Endodermal cell (in vitro differentiated cells): Measurements from ENCODE around the gene KEL. TPM values are rescaled to one million over a fixed set of nuclear protein-coding genes. Genes with fewer than 3 reads are reported as not detected.
A peak's percentile ranks its signal among the peaks of the same experiment; 100 is the strongest.

Source experiments
- DNase-seq: peaks from one replicate; pipeline ENCODE4 v3.0.0-alpha.2; 2017
- H3K27ac ChIP-seq: 2 replicates; pipeline ENCODE4 v1.5.1; 2013; ENCODE audit warnings: mild to moderate bottlenecking, low read depth, low read length, moderate library complexity
- H3K27me3 ChIP-seq: 2 replicates; pipeline ENCODE4 v1.6.1; 2013; ENCODE audit warnings: mild to moderate bottlenecking, low read length, moderate library complexity; ENCODE audit not compliant: insufficient read depth, control insufficient read depth, poor library complexity, severe bottlenecking
- H3K36me3 ChIP-seq: 2 replicates; pipeline ENCODE4 v1.7.0; 2013; ENCODE audit warnings: mild to moderate bottlenecking, low read length, moderate library complexity; ENCODE audit not compliant: control insufficient read depth, insufficient read depth
- H3K4me1 ChIP-seq: one replicate; pipeline ENCODE4 v1.7.0; 2013; ENCODE audit warnings: low read length; ENCODE audit not compliant: control insufficient read depth, insufficient read depth
- H3K4me3 ChIP-seq: 2 replicates; pipeline ENCODE4 v1.5.1; 2013; ENCODE audit warnings: mild to moderate bottlenecking, low read length, moderate library complexity
- H3K9ac ChIP-seq: 2 replicates; pipeline ENCODE4 v1.6.1; 2013; ENCODE audit warnings: mild to moderate bottlenecking, low read length, moderate library complexity; ENCODE audit not compliant: poor library complexity, severe bottlenecking; ENCODE audit errors: extremely low read depth
- H3K9me3 ChIP-seq: 2 replicates; pipeline ENCODE4 v1.6.1; 2013; ENCODE audit warnings: mild to moderate bottlenecking, low read length, moderate library complexity; ENCODE audit not compliant: control insufficient read depth
- H3K27ac Mint-ChIP-seq: 2 replicates; pipeline ENCODE4 v1.8.0; 2020; ENCODE audit warnings: mixed read lengths
- H3K27me3 Mint-ChIP-seq: 2 replicates; pipeline ENCODE4 v1.8.0; 2021; ENCODE audit warnings: mild to moderate bottlenecking, mixed read lengths; ENCODE audit not compliant: insufficient read depth
- H3K36me3 Mint-ChIP-seq: 2 replicates; pipeline ENCODE4 v1.8.0; 2020; ENCODE audit warnings: low read depth, mixed read lengths
- H3K4me1 Mint-ChIP-seq: 2 replicates; pipeline ENCODE4 v1.8.0; 2020; ENCODE audit warnings: mixed read lengths
- H3K4me3 Mint-ChIP-seq: 2 replicates; pipeline ENCODE4 v1.8.0; 2020; ENCODE audit warnings: mild to moderate bottlenecking, moderate library complexity, mixed read lengths
- H3K9me3 Mint-ChIP-seq: 2 replicates; pipeline ENCODE4 v1.8.0; 2020; ENCODE audit warnings: mild to moderate bottlenecking, mixed read lengths
- WGBS, 2 experiments: methylation state at CpG; one replicate each; pipeline versions ENCODE4 v1.1.5 to v1.1.7; 2013; ENCODE audit warnings: missing lambda C conversion rate in 2 of 2, mixed read lengths in 1 of 2; ENCODE audit not compliant: insufficient coverage in 1 of 2, insufficient read length in 1 of 2; 5-methylcytosine and 5-hydroxymethylcytosine counted together
- total RNA-seq, 2 donors: library from RNA; stranded (reverse); fragmentation: NEBNext Ultra II Directional in 1 of 2; extraction: Animal tissue kit (Norgen Biotek cat#: 25700) in 1 of 2; gene quantifications; 2 replicates in 1 of 2; 3 replicates in 1 of 2; pipeline ENCODE4 v1.2.1, GENCODE V29; 2021
- TF ChIP-seq, protein P1 (sequence below): fragments of 200-600 bp; sonication (generic); conservative IDR thresholded peaks from 2 replicates; pipeline ENCODE4 v1.5.0; 2021; ENCODE audit warnings: antibody characterized with exemption, mild to moderate bottlenecking

KEL gene
- total RNA-seq, 2 donors from 2014 or later, result 79.4 to 86.0 TPM

GRCh38 chr7:142913566-142913965, 48.6 kb downstream of the KEL start:
- Histone ChIP-seq H3K4me3 (no peak overlapping the region), H3K27me3 (peaks cover 5% of the 10 kb centered on the region), H3K27ac (no peak overlapping the region), H3K36me3 (no peaks in the 10 kb centered on the region), H3K4me1 (no peaks in the 10 kb centered on the region), H3K9ac (no peak overlapping the region), H3K9me3 (no peaks in the 10 kb centered on the region)
- Mint-ChIP-seq H3K36me3 (no peaks in the 10 kb centered on the region), H3K4me1 (peaks cover 2% of the 10 kb centered on the region), H3K27ac (no peak overlapping the region), H3K27me3 (peaks cover 20% of the 10 kb centered on the region), H3K9me3 (no peaks in the 10 kb centered on the region), H3K4me3 (no peak overlapping the region)
- 93 to 100% methylated on average over 1 to 2 of the region's 2 CpGs for WGBS, 2 experiments
- TF ChIP-seq, protein P1, sequence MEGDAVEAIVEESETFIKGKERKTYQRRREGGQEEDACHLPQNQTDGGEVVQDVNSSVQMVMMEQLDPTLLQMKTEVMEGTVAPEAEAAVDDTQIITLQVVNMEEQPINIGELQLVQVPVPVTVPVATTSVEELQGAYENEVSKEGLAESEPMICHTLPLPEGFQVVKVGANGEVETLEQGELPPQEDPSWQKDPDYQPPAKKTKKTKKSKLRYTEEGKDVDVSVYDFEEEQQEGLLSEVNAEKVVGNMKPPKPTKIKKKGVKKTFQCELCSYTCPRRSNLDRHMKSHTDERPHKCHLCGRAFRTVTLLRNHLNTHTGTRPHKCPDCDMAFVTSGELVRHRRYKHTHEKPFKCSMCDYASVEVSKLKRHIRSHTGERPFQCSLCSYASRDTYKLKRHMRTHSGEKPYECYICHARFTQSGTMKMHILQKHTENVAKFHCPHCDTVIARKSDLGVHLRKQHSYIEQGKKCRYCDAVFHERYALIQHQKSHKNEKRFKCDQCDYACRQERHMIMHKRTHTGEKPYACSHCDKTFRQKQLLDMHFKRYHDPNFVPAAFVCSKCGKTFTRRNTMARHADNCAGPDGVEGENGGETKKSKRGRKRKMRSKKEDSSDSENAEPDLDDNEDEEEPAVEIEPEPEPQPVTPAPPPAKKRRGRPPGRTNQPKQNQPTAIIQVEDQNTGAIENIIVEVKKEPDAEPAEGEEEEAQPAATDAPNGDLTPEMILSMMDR, result no peak
- DNase-seq, result peak; percentile 1

DNA sequence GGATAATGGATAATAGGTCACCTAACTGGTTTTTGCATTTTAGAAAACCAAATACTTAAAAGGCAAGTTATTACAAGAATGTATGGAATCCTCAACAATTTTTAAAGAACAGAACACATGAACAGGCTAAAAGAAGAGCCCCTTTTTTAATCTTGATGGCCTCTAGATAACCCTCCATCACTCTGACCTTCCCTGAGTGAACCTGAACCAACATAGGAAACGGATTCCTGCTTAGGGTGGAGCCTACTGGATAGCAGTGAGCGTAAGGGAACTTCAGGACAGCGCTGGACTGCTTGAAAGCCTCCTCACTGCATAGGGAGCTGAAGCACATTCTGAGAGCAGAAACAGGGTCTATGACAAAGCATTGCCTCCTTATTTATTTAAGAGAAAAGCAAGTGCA, 49.1 kb downstream of the KEL start:
- Mint-ChIP-seq H3K27ac (no peak overlapping the region), H3K9me3 (no peaks in the 10 kb centered on the region)

DNA sequence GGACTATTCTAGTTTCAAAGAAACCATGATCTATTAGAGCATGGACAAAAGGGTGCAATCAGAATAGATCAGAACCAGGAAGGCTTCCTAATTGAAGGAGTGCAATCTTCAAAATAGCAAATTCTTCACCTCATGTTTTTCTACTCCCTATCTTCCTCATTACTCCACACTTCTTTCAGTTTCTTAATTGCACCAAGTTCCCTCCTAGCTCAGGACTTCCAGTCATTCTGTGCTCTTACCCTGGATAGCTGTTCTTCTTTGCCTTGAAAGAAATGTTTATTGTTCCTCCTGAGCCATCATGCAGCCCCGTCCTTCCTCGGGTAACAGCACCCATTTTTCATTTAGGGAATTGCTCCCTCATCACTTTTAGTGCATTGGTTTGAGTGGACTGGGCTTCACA, 51.7 kb downstream of the KEL start:
- Histone ChIP-seq H3K9me3 (peaks cover 20% of the 10 kb centered on the region), H3K9ac (no peak overlapping the region), H3K27me3 (no peaks in the 10 kb centered on the region), H3K4me1 (no peaks in the 10 kb centered on the region), H3K36me3 (no peaks in the 10 kb centered on the region), H3K27ac (no peak overlapping the region), H3K4me3 (no peak overlapping the region)
- Mint-ChIP-seq H3K36me3 (no peaks in the 10 kb centered on the region), H3K4me1 (peaks cover 2% of the 10 kb centered on the region), H3K27ac (no peak overlapping the region), H3K27me3 (peaks cover 18% of the 10 kb centered on the region), H3K9me3 (peaks cover 17% of the 10 kb centered on the region), H3K4me3 (no peak overlapping the region)
- 86% methylated on average over 2 of the region's 2 CpGs; no CpG with 5 or more reads in 1 of the 2 experiments for WGBS, 2 experiments
- TF ChIP-seq, protein P1, result no peak
- DNase-seq, result no peak

More for the DNA sequence above, 49.1 kb downstream of the KEL start:
- Mint-ChIP-seq H3K27me3 (peaks cover 18% of the 10 kb centered on the region), H3K36me3 (no peaks in the 10 kb centered on the region), H3K4me1 (peaks cover 2% of the 10 kb centered on the region), H3K4me3 (no peak overlapping the region)
- peaks cover 5% of the 10 kb centered on the region for H3K27me3 ChIP-seq
- WGBS, 2 experiments, result 87 to 92% methylated on average over 3 of the region's 3 CpGs
- TF ChIP-seq, protein P1, result no peak
- H3K9ac ChIP-seq, result no peak overlapping the region
- peak; percentile 2 for DNase-seq
- H3K4me1 ChIP-seq, result no peaks in the 10 kb centered on the region
- no peaks in the 10 kb centered on the region for H3K9me3 ChIP-seq
- no peak overlapping the region for H3K27ac ChIP-seq
- H3K36me3 ChIP-seq, result no peaks in the 10 kb centered on the region
- no peak overlapping the region for H3K4me3 ChIP-seq
